GM23338 (cell line): Measurements from ENCODE around the gene FIG4. TPM values are rescaled to one million over a fixed set of nuclear protein-coding genes. Genes with fewer than 3 reads are reported as not detected.

ENCODE experiments used
- ATAC-seq: fragments of 200-7000 bp; cut with Tn5 transposase; 3 replicates; pipeline ENCODE4 v1.9.1; 2020
- DNase-seq: peaks from one replicate; pipeline ENCODE4 v3.0.0-alpha.2; 2015; ENCODE audit warnings: low spot score
- H2AFZ ChIP-seq: fragments of 200-600 bp; sonication (generic); 2 replicates; pipeline ENCODE4 v1.8.0; 2016; ENCODE audit warnings: antibody characterized with exemption, mild to moderate bottlenecking, moderate library complexity
- H3F3A ChIP-seq: fragments of 200-600 bp; sonication (generic); replicated peaks from 2 replicates; pipeline ENCODE4 v1.8.0; 2017; ENCODE audit warnings: antibody characterized with exemption, mixed run types, low read depth
- H3K27ac ChIP-seq: fragments of 200-600 bp; sonication (generic); 2 replicates; pipeline ENCODE4 v1.6.1; 2016; ENCODE audit warnings: low read depth
- H3K27me3 ChIP-seq: fragments of 200-600 bp; sonication (generic); 2 replicates; pipeline ENCODE4 v1.8.0; 2016; ENCODE audit warnings: mild to moderate bottlenecking, mixed run types, moderate library complexity; ENCODE audit not compliant: insufficient read depth
- H3K36me3 ChIP-seq: fragments of 200-600 bp; sonication (generic); 2 replicates; pipeline ENCODE4 v1.8.0; 2016; ENCODE audit warnings: mild to moderate bottlenecking; ENCODE audit not compliant: insufficient read depth
- H3K4me1 ChIP-seq: fragments of 200-600 bp; sonication (generic); 2 replicates; pipeline ENCODE4 v1.8.0; 2016; ENCODE audit warnings: mild to moderate bottlenecking, moderate library complexity; ENCODE audit not compliant: insufficient read depth
- H3K4me2 ChIP-seq: fragments of 200-600 bp; sonication (generic); 2 replicates; pipeline ENCODE4 v1.7.1; 2017; ENCODE audit warnings: mixed run types
- H3K4me3 ChIP-seq: fragments of 200-600 bp; sonication (generic); 2 replicates; pipeline ENCODE4 v1.6.1; 2016; ENCODE audit warnings: mixed run types
- H3K79me2 ChIP-seq: fragments of 200-600 bp; sonication (generic); replicated peaks from 2 replicates; pipeline ENCODE4 v1.8.0; 2017; ENCODE audit warnings: mild to moderate bottlenecking; ENCODE audit not compliant: insufficient read depth
- H3K9me2 ChIP-seq: fragments of 200-600 bp; sonication (generic); 2 replicates; pipeline ENCODE4 v1.8.0; 2017; ENCODE audit not compliant: insufficient read depth
- H4K20me1 ChIP-seq: fragments of 200-600 bp; sonication (generic); replicated peaks from 2 replicates; pipeline ENCODE4 v1.8.0; 2017; ENCODE audit warnings: mild to moderate bottlenecking; ENCODE audit not compliant: insufficient read depth
- H3K27ac Mint-ChIP-seq: 2 replicates; pipeline ENCODE4 v1.8.0; 2020; ENCODE audit warnings: inconsistent platforms, mild to moderate bottlenecking, moderate library complexity, mixed read lengths
- H3K27me3 Mint-ChIP-seq: 3 replicates; pipeline ENCODE4 v1.8.0; 2022; ENCODE audit warnings: low read depth, mild to moderate bottlenecking, moderate library complexity, mixed read lengths, inconsistent platforms; ENCODE audit not compliant: insufficient read depth, poor library complexity
- H3K36me3 Mint-ChIP-seq: 3 replicates; pipeline ENCODE4 v1.8.0; 2021; ENCODE audit warnings: low read depth, mild to moderate bottlenecking, inconsistent platforms, moderate library complexity, mixed read lengths
- H3K4me1 Mint-ChIP-seq: 3 replicates; pipeline ENCODE4 v1.8.0; 2020; ENCODE audit warnings: mild to moderate bottlenecking, inconsistent platforms, mixed read lengths
- H3K4me3 Mint-ChIP-seq: 3 replicates; pipeline ENCODE4 v1.8.0; 2021; ENCODE audit warnings: moderate library complexity, mild to moderate bottlenecking, inconsistent platforms, mixed read lengths
- H3K9me3 Mint-ChIP-seq: 3 replicates; pipeline ENCODE4 v1.8.0; 2020; ENCODE audit warnings: moderate library complexity, mild to moderate bottlenecking, inconsistent platforms, mixed read lengths
- CREB1 ChIP-seq: fragments of 250-450 bp; sonication (Bioruptor Pico); IDR thresholded peaks from 2 replicates; pipeline ENCODE4 v1.5.0; 2020; ENCODE audit warnings: low read depth, mild to moderate bottlenecking, moderate library complexity
- EZH2 ChIP-seq: fragments of 200-600 bp; sonication (generic); IDR thresholded peaks from one replicate; pipeline ENCODE4 v1.8.0; 2017; ENCODE audit warnings: antibody characterized with exemption, mild to moderate bottlenecking, low read depth; ENCODE audit not compliant: unreplicated experiment
- EZH2phosphoT487 ChIP-seq: fragments of 200-600 bp; sonication (generic); IDR thresholded peaks from one replicate; pipeline ENCODE4 v1.8.1; 2018; ENCODE audit warnings: antibody characterized with exemption; ENCODE audit not compliant: unreplicated experiment
- NANOG ChIP-seq: IDR thresholded peaks from 2 replicates; pipeline ENCODE4 v1.6.1; 2016; ENCODE audit warnings: antibody characterized with exemption, borderline replicate concordance
- REST ChIP-seq: IDR thresholded peaks from one replicate; pipeline ENCODE4 v1.6.1; 2018; ENCODE audit warnings: antibody characterized with exemption; ENCODE audit not compliant: unreplicated experiment
- STAT1 ChIP-seq: IDR thresholded peaks from one replicate; pipeline ENCODE4 v1.6.1; 2016; ENCODE audit warnings: antibody characterized with exemption; ENCODE audit not compliant: unreplicated experiment
- ZNF114 ChIP-seq: fragments of 250-450 bp; sonication (Bioruptor Pico); IDR thresholded peaks from 2 replicates; pipeline ENCODE4 v1.5.0; 2020; ENCODE audit warnings: mild to moderate bottlenecking, moderate library complexity
- ZNF331 ChIP-seq: fragments of 250-450 bp; sonication (Bioruptor Pico); IDR thresholded peaks from 2 replicates; pipeline ENCODE4 v1.5.0; 2020; ENCODE audit warnings: low read depth, mild to moderate bottlenecking, moderate library complexity
- polyA plus RNA-seq: library from polyadenylated mRNA; unstranded; fragments of >200 nt; fragmentation: Nextera tagmentation; extraction: Ambion mirVana; gene quantifications from 2 replicates; pipeline ENCODE4 v1.2.1, GENCODE V29; 2016
- total RNA-seq: library from RNA; depleted of rRNA; stranded (reverse); fragments of >200 nt; shearing (Covaris generic); gene quantifications from 2 replicates; pipeline ENCODE4 v1.2.3, GENCODE V29; 2014
- TF ChIP-seq, protein P1 (sequence below): IDR thresholded peaks from 2 replicates; pipeline ENCODE4 v1.6.1; 2016; ENCODE audit warnings: antibody characterized with exemption

Gene FIG4
- total and polyA plus RNA-seq, 2 experiments from 2014 or later: 7.0 to 16.9 TPM

DNA sequence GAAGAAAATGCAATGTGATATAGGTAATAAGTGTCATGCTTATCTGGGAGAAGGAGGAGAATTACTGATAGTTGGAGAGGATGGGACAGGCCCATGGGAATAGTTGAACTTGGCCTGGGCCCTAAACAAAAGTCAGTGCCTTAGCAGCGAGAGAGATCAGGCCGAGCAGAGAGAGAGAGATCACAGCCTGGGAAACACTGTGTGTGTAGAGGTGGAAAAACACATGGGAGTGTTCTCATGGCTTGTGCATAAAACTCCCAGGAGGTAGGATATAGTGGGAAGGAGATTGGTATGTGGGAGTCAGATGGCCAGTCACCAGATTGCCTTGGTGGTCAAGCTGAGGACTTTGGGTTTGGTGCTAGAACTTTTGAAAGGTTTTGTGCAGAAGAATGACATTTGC, 47.6 kb downstream of the FIG4 start:
- H3K4me1 Mint-ChIP-seq: peaks cover 44% of the 10 kb centered on the region
- no peaks in the 10 kb centered on the region for H3K9me2 ChIP-seq
- peaks cover 19% of the 10 kb centered on the region for H3K36me3 Mint-ChIP-seq
- H2AFZ ChIP-seq: no peak overlapping the region
- H3K36me3 ChIP-seq: no peaks in the 10 kb centered on the region
- no peak overlapping the region for H3K4me3 Mint-ChIP-seq
- H3K27ac Mint-ChIP-seq: no peak overlapping the region
- H3F3A ChIP-seq: no peaks in the 10 kb centered on the region
- H3K27me3 Mint-ChIP-seq: no peaks in the 10 kb centered on the region
- ATAC-seq (no peak), DNase-seq (no peak)
- H3K4me3 ChIP-seq: no peak overlapping the region
- peaks cover 30% of the 10 kb centered on the region for H3K4me1 ChIP-seq
- no peaks in the 10 kb centered on the region for H4K20me1 ChIP-seq
- no peaks in the 10 kb centered on the region for H3K79me2 ChIP-seq
- no peaks in the 10 kb centered on the region for H3K27me3 ChIP-seq
- no peak overlapping the region for H3K4me2 ChIP-seq
- H3K27ac ChIP-seq: no peak overlapping the region
- no peaks in the 10 kb centered on the region for H3K9me3 Mint-ChIP-seq
- no peak for TF ChIP-seq NANOG
- no peak for TF ChIP-seq REST
- no peak for TF ChIP-seq EZH2phosphoT487

DNA sequence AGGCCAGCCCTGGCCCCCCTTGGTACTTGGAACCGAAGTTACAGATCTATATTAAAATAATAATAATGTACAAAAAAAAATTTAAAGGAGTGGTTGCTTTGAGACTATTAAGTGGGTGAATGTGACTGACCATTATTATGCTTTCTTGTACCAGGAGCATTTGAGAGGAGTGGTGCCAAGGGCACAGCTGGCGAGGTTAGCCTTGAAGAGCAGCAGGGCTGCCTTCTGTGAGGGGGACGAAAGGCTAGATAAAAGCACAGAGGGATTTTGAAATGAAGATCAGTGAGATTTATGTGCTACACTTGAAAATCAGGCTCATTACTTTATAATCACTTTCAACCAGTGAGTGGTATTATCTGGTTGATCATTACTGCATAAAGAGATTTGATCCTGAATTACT, 48.6 kb downstream of the FIG4 start:
- Histone ChIP-seq H3K4me1 (peaks cover 30% of the 10 kb centered on the region), H4K20me1 (no peaks in the 10 kb centered on the region), H3K9me2 (no peaks in the 10 kb centered on the region), H2AFZ (no peak overlapping the region), H3K4me2 (no peak overlapping the region), H3K79me2 (no peaks in the 10 kb centered on the region), H3K27me3 (no peaks in the 10 kb centered on the region), H3K36me3 (no peaks in the 10 kb centered on the region), H3K27ac (no peak overlapping the region), H3F3A (no peaks in the 10 kb centered on the region), H3K4me3 (no peak overlapping the region)
- H3K36me3 Mint-ChIP-seq: peaks cover 22% of the 10 kb centered on the region
- H3K27me3 Mint-ChIP-seq: no peaks in the 10 kb centered on the region
- H3K9me3 Mint-ChIP-seq: no peaks in the 10 kb centered on the region; the same call in 2 of the 3 replicates
- ATAC-seq: no peak
- H3K4me1 Mint-ChIP-seq: peaks cover 44% of the 10 kb centered on the region
- DNase-seq: no peak
- no peak overlapping the region for H3K27ac Mint-ChIP-seq
- H3K4me3 Mint-ChIP-seq: no peak overlapping the region
- TF ChIP-seq NANOG (no peak), CREB1 (CRISPR knock-in tag) (no peak), EZH2phosphoT487 (no peak), ZNF114 (CRISPR knock-in tag) (no peak), EZH2 (no peak), STAT1 (no peak), ZNF331 (CRISPR knock-in tag) (no peak)
- TF ChIP-seq, protein P1, sequence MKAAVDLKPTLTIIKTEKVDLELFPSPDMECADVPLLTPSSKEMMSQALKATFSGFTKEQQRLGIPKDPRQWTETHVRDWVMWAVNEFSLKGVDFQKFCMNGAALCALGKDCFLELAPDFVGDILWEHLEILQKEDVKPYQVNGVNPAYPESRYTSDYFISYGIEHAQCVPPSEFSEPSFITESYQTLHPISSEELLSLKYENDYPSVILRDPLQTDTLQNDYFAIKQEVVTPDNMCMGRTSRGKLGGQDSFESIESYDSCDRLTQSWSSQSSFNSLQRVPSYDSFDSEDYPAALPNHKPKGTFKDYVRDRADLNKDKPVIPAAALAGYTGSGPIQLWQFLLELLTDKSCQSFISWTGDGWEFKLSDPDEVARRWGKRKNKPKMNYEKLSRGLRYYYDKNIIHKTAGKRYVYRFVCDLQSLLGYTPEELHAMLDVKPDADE: no peak
